ENCODE measurements around the gene NUBPL. TPM values are rescaled to one million over a fixed set of nuclear protein-coding genes. Genes with fewer than 3 reads are reported as not detected.

Gene NUBPL
- total RNA-seq, 4 donors from 2014 or later: 1.9 to 45.2 (median 11.6) TPM

DNA sequence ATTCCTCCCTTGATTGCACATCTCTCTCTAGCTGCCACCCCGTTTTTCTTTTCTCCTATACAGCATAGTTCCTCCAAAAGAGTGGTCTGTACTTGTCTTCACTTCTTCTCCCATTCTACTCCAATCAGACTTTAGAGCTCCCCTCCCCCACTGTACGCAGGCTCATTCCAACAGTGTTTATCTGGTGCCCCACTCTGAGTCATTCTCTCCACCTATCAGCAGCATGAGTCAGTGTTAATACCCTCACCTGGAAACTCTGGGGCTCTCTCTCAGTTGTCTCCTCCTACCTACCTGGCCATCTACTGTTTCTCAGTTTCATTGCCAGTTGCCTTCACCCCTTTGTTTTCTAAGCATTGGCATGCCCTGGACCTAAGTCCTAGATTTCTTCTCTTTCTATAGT is 340.8 kb downstream of the NUBPL start:
- no peaks in the 10 kb centered on the region for H3K36me3 ChIP-seq
- in situ Hi-C loops (cut with MboI; ENCODE audit: low pct_ligation_motif_present in 1 of 4, low pct_unique_long_range_greater_than_20kb in 1 of 4, low sequenced_read_pairs in 3 of 4): loop anchor here in 2 of 4 donors (25.0 kb wide), 1 partner anchor 390 kb away; no protein-coding TSS in a partner anchor
- intact Hi-C loops (cut with DNase I; ENCODE audit: low total_unique reads): no loop called here
- TF ChIP-seq, protein P1, sequence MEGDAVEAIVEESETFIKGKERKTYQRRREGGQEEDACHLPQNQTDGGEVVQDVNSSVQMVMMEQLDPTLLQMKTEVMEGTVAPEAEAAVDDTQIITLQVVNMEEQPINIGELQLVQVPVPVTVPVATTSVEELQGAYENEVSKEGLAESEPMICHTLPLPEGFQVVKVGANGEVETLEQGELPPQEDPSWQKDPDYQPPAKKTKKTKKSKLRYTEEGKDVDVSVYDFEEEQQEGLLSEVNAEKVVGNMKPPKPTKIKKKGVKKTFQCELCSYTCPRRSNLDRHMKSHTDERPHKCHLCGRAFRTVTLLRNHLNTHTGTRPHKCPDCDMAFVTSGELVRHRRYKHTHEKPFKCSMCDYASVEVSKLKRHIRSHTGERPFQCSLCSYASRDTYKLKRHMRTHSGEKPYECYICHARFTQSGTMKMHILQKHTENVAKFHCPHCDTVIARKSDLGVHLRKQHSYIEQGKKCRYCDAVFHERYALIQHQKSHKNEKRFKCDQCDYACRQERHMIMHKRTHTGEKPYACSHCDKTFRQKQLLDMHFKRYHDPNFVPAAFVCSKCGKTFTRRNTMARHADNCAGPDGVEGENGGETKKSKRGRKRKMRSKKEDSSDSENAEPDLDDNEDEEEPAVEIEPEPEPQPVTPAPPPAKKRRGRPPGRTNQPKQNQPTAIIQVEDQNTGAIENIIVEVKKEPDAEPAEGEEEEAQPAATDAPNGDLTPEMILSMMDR (IDR thresholded peaks at IDR 0.05): no peak
- TF ChIP-seq POLR2A (IDR thresholded peaks at IDR 0.05) (no peak), EP300 (IDR thresholded peaks at IDR 0.05; ENCODE audit: low read depth) (no peak), POLR2AphosphoS5 (IDR thresholded peaks at IDR 0.05) (no peak)
- no peak for DNase-seq
- no peak overlapping the region for H3K4me3 ChIP-seq
- no peaks in the 10 kb centered on the region for H3K4me1 ChIP-seq
- no peak overlapping the region for H3K27ac ChIP-seq
- H3K27me3 ChIP-seq: no peaks in the 10 kb centered on the region
- H3K9me3 ChIP-seq: no peaks in the 10 kb centered on the region
- WGBS, 2 donors (ENCODE audit: low coverage in 1 of 2): 72 to 80% methylated on average over 1 to 2 of the region's 2 CpGs

DNA sequence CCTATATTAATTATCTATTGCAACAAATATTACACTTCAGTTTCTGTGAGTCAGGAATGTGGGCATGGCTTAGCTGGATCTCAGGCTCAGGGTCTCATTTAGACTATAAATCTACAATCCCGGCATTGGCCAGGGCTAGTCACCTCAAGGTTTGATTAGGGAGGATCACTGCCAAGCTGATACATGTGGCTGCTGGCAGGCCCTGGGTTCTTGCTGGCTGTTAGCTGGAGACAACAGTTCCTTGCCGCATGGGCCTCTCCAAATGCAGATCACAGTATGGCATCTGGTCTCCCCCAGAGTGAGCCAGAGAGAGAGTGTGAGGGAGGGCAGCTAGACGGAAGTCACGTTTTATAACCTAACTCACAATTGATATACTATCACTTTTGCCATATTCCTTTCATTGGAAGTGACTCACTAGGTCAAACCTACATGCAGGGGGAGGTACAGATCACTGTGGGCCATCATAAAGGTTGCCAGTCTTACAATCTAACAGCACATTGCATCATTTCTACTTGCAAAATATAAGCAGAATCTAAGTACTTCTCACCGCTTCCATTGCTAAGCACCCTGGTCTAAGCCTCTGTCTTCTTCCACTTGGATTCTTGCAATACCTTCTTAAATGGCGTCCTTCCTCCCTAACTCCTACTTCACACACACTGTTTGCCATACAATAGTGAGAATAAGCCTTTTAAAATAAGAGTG is 341.9 kb downstream of the NUBPL start:
- H3K27me3 ChIP-seq: no peaks in the 10 kb centered on the region
- no peak overlapping the region for H3K27ac ChIP-seq
- intact Hi-C loops (cut with DNase I; ENCODE audit: low total_unique reads) (no loop called here), in situ Hi-C loops (cut with MboI; ENCODE audit: low pct_ligation_motif_present in 1 of 4, low pct_unique_long_range_greater_than_20kb in 1 of 4, low sequenced_read_pairs in 3 of 4) (loop anchor here in 2 of 4 donors (25.0 kb wide), 1 partner anchor 391 kb away; no protein-coding TSS in a partner anchor)
- H3K9me3 ChIP-seq: no peaks in the 10 kb centered on the region
- H3K36me3 ChIP-seq: no peaks in the 10 kb centered on the region
- 88 to 93% methylated on average over 2 to 6 of the region's 6 CpGs for WGBS, 2 donors (ENCODE audit: low coverage in 1 of 2)
- no peaks in the 10 kb centered on the region for H3K4me1 ChIP-seq
- no peak for DNase-seq
- no peak for TF ChIP-seq POLR2A (IDR thresholded peaks at IDR 0.05)
- TF ChIP-seq EP300 (IDR thresholded peaks at IDR 0.05; ENCODE audit: low read depth): no peak
- TF ChIP-seq, protein P1 (IDR thresholded peaks at IDR 0.05): no peak
- TF ChIP-seq POLR2AphosphoS5 (IDR thresholded peaks at IDR 0.05): no peak
- no peak overlapping the region for H3K4me3 ChIP-seq

DNA sequence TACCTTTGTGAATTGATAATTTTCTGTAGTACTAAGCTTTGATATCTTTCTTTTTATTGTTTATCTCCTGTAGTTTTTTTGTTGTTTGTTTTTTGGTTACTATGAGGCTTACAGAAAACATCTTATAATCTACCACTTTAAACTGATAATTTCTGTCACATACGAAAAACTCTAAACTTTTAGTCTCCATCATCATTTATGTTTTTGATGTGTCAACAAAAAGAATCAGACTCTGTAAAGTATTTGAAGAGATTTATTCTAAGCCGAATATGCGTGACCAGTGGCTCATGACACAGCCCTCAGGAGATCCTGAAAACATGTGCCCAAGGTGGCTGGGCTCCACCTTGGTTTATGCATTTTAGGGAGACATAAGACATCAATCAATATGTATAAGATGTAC is 348.8 kb downstream of the NUBPL start:
- H3K27me3 ChIP-seq: no peaks in the 10 kb centered on the region
- no peak overlapping the region for H3K27ac ChIP-seq
- in situ Hi-C loops (cut with MboI; ENCODE audit: low pct_ligation_motif_present in 1 of 4, low pct_unique_long_range_greater_than_20kb in 1 of 4, low sequenced_read_pairs in 3 of 4): loop anchor here in 2 of 4 donors (25.0 kb wide), 1 partner anchor 398 kb away; no protein-coding TSS in a partner anchor
- H3K4me1 ChIP-seq: no peaks in the 10 kb centered on the region
- H3K36me3 ChIP-seq: no peaks in the 10 kb centered on the region
- TF ChIP-seq POLR2AphosphoS5 (IDR thresholded peaks at IDR 0.05) (no peak), EP300 (IDR thresholded peaks at IDR 0.05; ENCODE audit: low read depth) (no peak), POLR2A (IDR thresholded peaks at IDR 0.05) (no peak)
- TF ChIP-seq, protein P1 (IDR thresholded peaks at IDR 0.05): no peak
- WGBS, 2 donors (ENCODE audit: low coverage in 1 of 2): 94 to 100% methylated on average over 3 of the region's 3 CpGs
- DNase-seq: no peak
- intact Hi-C loops (cut with DNase I; ENCODE audit: low total_unique reads): no loop called here
- H3K9me3 ChIP-seq: peaks cover 6 to 7% of the 10 kb centered on the region in 2 donors
- H3K4me3 ChIP-seq: no peak overlapping the region

Small RNA genes lying within 50 kb of the gene (small RNA-seq; reads per million reads assigned to genes)
- 0 reads per million in 4 donors for gene RNU6-455P
- gene RNU6-602P: 0 reads per million in 4 donors

Other genes starting within 250 kb of the NUBPL start
- gene HEATR5A, start 140.9 kb upstream of the NUBPL start, total RNA-seq: 10 to 100 TPM; 15.3 to 58.4 (median 38.5) TPM
- gene DTD2, start 103.9 kb upstream of the NUBPL start, total RNA-seq: 10 to 100 TPM in 3 of 4 donors, 1 to 10 TPM in 1; 7.5 to 62.7 (median 25.9) TPM
- gene GPR33, start 73.4 kb upstream of the NUBPL start, total RNA-seq: not detected